Activated naive CD8-positive, alpha-beta T cell treated with anti-CD3 and anti-CD28 coated beads, Interleukin-2, amount 10 ng/mL, durations not matched to agents 7 days and 5 days (primary cell): ENCODE measurements around the gene SLC25A22. TPM values are rescaled to one million over a fixed set of nuclear protein-coding genes. Genes with fewer than 3 reads are reported as not detected.
A peak's percentile ranks its signal among the peaks of the same experiment; 100 is the strongest.

Experiments
- ATAC-seq: fragments of 150-1000 bp; cut with Tn5 transposase; one replicate; pipeline ENCODE4 v1.10.0; 2021; ENCODE audit warnings: low read depth, moderate library complexity
- POLR2A ChIA-PET: fragments of 350-600 bp; sonication (Branson Sonifier 250); formaldehyde crosslinking; loops from one replicate; lab custom pipeline; 2021; ENCODE audit warnings: antibody characterized with exemption; lab: Charles Lee
- DNase-seq: peaks from one replicate; pipeline ENCODE4 v3.0.0; 2021
- H3K27ac Mint-ChIP-seq: one replicate; pipeline ENCODE4 v1.8.0; 2022; ENCODE audit warnings: mild to moderate bottlenecking, mixed read lengths
- H3K27me3 Mint-ChIP-seq: one replicate; pipeline ENCODE4 v1.8.0; 2022; ENCODE audit warnings: mild to moderate bottlenecking, moderate library complexity, mixed read lengths
- H3K36me3 Mint-ChIP-seq: one replicate; pipeline ENCODE4 v1.8.0; 2021; ENCODE audit warnings: mild to moderate bottlenecking, mixed read lengths
- H3K4me1 Mint-ChIP-seq: one replicate; pipeline ENCODE4 v1.8.0; 2021; ENCODE audit warnings: mixed read lengths
- H3K4me3 Mint-ChIP-seq: one replicate; pipeline ENCODE4 v1.8.0; 2022; ENCODE audit warnings: mild to moderate bottlenecking, moderate library complexity, mixed read lengths
- H3K9me3 Mint-ChIP-seq: one replicate; pipeline ENCODE4 v1.8.0; 2021; ENCODE audit warnings: mixed read lengths
- total RNA-seq, 2 experiments: library from RNA; stranded (reverse); gene quantifications; one replicate each; pipeline ENCODE4 v1.2.3, GENCODE V29; 2021

The SLC25A22 gene
- total RNA-seq, 2 experiments from 2014 or later: 35.1 to 35.8 TPM

DNA sequence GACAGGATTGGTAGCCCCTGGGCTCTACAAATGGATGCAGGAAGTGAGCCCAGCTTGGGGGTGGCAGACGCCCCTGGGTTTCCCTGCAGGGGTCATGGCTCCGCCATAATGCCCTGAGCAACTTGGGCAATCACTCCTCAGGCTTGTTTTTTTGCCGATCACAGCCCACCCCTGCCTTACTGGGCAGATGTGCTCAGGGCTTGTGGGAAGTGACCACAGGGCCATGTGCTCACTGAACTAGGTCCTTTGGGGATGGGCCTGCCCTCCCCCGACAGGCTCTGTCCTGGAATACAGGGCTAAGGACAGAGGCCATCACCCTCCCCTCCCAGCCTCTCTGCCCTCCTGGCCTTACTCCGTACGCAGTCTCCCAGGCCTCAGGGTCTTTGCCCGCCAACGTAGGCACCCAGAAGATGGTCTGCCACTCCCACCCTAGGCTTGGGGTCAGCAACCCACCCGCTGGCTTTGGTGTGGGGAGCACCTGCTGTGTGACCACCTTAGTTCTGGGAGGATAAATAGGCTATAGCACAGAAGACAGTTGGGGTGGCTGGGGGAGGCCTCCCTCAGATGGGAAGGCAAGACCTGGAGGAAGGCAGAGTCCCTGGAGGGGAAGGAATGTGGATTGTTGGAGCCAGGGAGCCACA lies 15.5 kb upstream of the SLC25A22 start:
- DNase-seq: no peak
- H3K27ac Mint-ChIP-seq: no peak overlapping the region
- POLR2A ChIA-PET: interaction anchor here (1.1 kb wide), 1 partner anchor 19 kb away, joined by 4 read pairs; the partner anchor contains the start of gene CD151
- peaks cover 21% of the 10 kb centered on the region for H3K4me1 Mint-ChIP-seq
- no peak overlapping the region for H3K4me3 Mint-ChIP-seq
- H3K36me3 Mint-ChIP-seq: peaks cover 14% of the 10 kb centered on the region
- no peak for ATAC-seq
- H3K9me3 Mint-ChIP-seq: no peaks in the 10 kb centered on the region
- H3K27me3 Mint-ChIP-seq: no peaks in the 10 kb centered on the region

DNA sequence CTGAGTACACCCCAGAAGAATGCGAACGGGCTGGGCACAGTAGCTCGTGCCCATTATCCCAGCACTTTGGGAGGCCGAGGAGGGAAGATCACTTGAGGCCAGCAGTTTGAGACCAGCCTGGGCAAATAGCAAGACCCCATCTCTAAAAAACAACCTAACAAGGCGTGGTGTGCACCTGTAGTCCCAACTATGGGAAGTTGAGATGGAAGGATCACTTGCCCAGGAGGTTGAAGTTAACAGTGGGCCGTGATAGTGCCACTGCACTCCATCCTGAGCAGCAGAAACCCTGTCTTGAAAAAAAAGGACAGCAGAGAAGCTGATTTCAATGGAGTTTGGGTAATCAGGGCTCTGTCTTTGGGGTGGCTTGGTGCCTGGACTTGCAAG lies 15.0 kb upstream of the SLC25A22 start:
- POLR2A ChIA-PET: interaction anchor here (1.1 kb wide), 1 partner anchor 20 kb away, joined by 4 read pairs; the partner anchor contains the start of gene CD151
- ATAC-seq (no peak), DNase-seq (no peak)
- Mint-ChIP-seq H3K36me3 (peaks cover 14% of the 10 kb centered on the region), H3K27me3 (no peaks in the 10 kb centered on the region), H3K27ac (no peak overlapping the region), H3K4me1 (peaks cover 23% of the 10 kb centered on the region), H3K9me3 (no peaks in the 10 kb centered on the region), H3K4me3 (no peak overlapping the region)

GRCh38 chr11:812390-812789 lies 14.3 kb upstream of the SLC25A22 start:
- peak overlapping the region; percentile 45 for H3K27ac Mint-ChIP-seq
- peaks cover 26% of the 10 kb centered on the region for H3K4me1 Mint-ChIP-seq
- no peak for DNase-seq
- no peak for ATAC-seq
- no peaks in the 10 kb centered on the region for H3K27me3 Mint-ChIP-seq
- H3K4me3 Mint-ChIP-seq: no peak overlapping the region
- POLR2A ChIA-PET: interaction anchor here (1.1 kb wide), 1 partner anchor 20 kb away, joined by 4 read pairs; the partner anchor contains the start of gene CD151
- H3K9me3 Mint-ChIP-seq: no peaks in the 10 kb centered on the region
- peaks cover 14% of the 10 kb centered on the region for H3K36me3 Mint-ChIP-seq

GRCh38 chr11:811446-812245 lies 13.6 kb upstream of the SLC25A22 start:
- H3K4me3 Mint-ChIP-seq: peak overlapping the region; percentile 91
- peaks cover 26% of the 10 kb centered on the region for H3K4me1 Mint-ChIP-seq
- H3K9me3 Mint-ChIP-seq: no peaks in the 10 kb centered on the region
- peak overlapping the region; percentile 79 for H3K27ac Mint-ChIP-seq
- no peaks in the 10 kb centered on the region for H3K27me3 Mint-ChIP-seq
- ATAC-seq (no peak), DNase-seq (no peak)
- POLR2A ChIA-PET: interaction anchor here (0.8 to 1.3 kb wide), 2 partner anchors 8 to 30 kb away, joined by 3 to 21 read pairs; partner anchors contain the start of gene PNPLA2
- peaks cover 14% of the 10 kb centered on the region for H3K36me3 Mint-ChIP-seq

- H3K27ac Mint-ChIP-seq: peak overlapping the region; percentile 97
- peaks cover 14% of the 10 kb centered on the region for H3K36me3 Mint-ChIP-seq
- no peaks in the 10 kb centered on the region for H3K27me3 Mint-ChIP-seq
- H3K9me3 Mint-ChIP-seq: no peaks in the 10 kb centered on the region
- no peak for DNase-seq
- POLR2A ChIA-PET: interaction anchor here (0.6 to 2.9 kb wide), 14 partner anchors 9 to 303 kb away, joined by 3 to 51 read pairs (median 6); partner anchors contain the start of genes CD151, CRACR2B, PNPLA2 and RNH1
- peak; percentile 8 for ATAC-seq
- peaks cover 27% of the 10 kb centered on the region for H3K4me1 Mint-ChIP-seq
- peak overlapping the region; percentile 91 for H3K4me3 Mint-ChIP-seq
These were observed 12.0 kb upstream of the SLC25A22 start for GRCh38 chr11:810040-810567.

GRCh38 chr11:809287-810039 lies 11.4 kb upstream of the SLC25A22 start, which contains the start of gene RPLP2:
TSS of gene RPLP2 (plus strand) at chr11:809967. CDS start at chr11:810235, 268 bp downstream.
- ATAC-seq (peak; percentile 81), DNase-seq (peak; percentile 98)
- peaks cover 14% of the 10 kb centered on the region for H3K36me3 Mint-ChIP-seq
- no peaks in the 10 kb centered on the region for H3K9me3 Mint-ChIP-seq
- POLR2A ChIA-PET: interaction anchor here (0.6 to 2.9 kb wide), 13 partner anchors 10 to 303 kb away, joined by 3 to 51 read pairs (median 5); partner anchors contain the start of genes CD151, CRACR2B, PNPLA2 and RNH1
- peak within 1 kb of the TSS; percentile 97 for H3K27ac Mint-ChIP-seq
- H3K27me3 Mint-ChIP-seq: no peaks in the 10 kb centered on the region
- peaks cover 27% of the 10 kb centered on the region for H3K4me1 Mint-ChIP-seq
- H3K4me3 Mint-ChIP-seq: peak within 1 kb of the TSS; percentile 91

DNA sequence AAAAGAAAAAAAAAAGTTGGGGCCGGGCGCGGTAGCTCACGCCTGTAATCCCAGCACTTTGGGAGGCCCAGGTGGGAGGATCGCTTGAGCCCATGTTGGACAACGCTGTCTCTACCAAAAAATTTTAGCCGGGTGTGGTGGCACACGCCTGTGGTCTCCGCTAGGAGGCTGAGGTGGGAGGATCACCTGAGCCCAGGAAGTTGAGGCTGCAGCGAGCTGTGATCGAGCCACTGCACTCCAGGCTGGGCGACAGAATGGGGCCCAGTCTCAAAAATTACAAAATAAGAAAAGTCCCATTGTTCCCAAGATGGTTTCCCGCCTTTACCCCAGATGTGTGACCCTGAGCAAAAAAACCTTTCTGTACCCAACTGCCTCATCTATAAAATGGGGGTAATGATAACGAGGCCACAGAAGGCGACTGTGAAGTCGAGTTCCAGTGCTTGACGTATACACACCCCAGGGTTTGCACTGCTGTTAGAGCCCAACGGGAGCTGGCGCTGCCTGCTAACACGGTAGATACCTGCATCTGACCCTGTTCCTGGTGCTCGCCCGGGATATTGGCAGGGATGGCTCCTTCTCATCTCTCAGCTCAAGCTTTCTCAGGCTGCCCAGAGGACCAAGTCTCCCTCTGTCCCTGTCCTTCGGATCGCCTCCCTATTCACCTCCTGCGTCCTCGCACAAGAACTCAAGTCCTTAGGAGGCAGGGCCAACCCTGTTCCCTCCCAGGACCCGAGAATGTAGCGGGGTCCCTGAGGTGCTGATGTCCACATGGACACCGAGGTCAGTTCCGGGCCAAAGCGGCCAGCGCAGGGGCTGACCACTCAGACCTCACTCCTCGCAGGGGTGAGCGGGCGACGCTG lies 10.6 kb upstream of the SLC25A22 start:
- Mint-ChIP-seq H3K9me3 (no peaks in the 10 kb centered on the region), H3K4me3 (peak overlapping the region; percentile 91), H3K27ac (peak overlapping the region; percentile 97), H3K27me3 (no peaks in the 10 kb centered on the region), H3K36me3 (peaks cover 12% of the 10 kb centered on the region), H3K4me1 (peaks cover 29% of the 10 kb centered on the region)
- POLR2A ChIA-PET: interaction anchor here (1.1 to 2.9 kb wide), 11 partner anchors 9 to 302 kb away, joined by 3 to 51 read pairs (median 7); partner anchors contain the start of genes CD151, CRACR2B, PNPLA2 and POLR2L
- ATAC-seq: no peak
- no peak for DNase-seq

DNA sequence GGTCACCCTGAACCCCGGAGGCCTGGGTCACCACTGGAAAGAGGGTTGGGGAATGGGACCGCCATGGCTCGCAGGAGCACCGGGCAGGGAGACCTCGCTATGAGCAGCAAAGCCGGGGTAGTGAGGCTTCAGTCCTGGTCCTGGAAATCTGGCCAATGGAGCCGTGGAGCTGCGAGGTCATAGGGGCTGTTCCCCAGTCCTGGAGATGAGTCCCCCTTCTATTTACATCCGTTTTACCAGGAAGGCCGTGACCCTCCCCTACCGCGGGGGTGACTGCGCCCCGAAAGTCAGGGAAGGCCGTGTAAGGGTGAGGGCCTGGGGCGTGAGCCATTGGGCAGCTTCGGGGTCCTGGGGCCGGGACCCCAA lies 6.5 kb upstream of the SLC25A22 start:
- H3K36me3 Mint-ChIP-seq: peaks cover 3% of the 10 kb centered on the region
- H3K9me3 Mint-ChIP-seq: no peaks in the 10 kb centered on the region
- POLR2A ChIA-PET: interaction anchor here (0.6 to 2.9 kb wide), 9 partner anchors 9 to 38 kb away, joined by 3 to 13 read pairs (median 3); partner anchors contain the start of genes CD151, CEND1, GATD1 and PNPLA2
- peak overlapping the region; percentile 84 for H3K4me3 Mint-ChIP-seq
- no peak for ATAC-seq
- peaks cover 12% of the 10 kb centered on the region for H3K4me1 Mint-ChIP-seq
- H3K27ac Mint-ChIP-seq: peak overlapping the region; percentile 80
- H3K27me3 Mint-ChIP-seq: no peaks in the 10 kb centered on the region
- DNase-seq: no peak

GRCh38 chr11:803770-804598 lies 5.9 kb upstream of the SLC25A22 start:
- no peaks in the 10 kb centered on the region for H3K9me3 Mint-ChIP-seq
- peak overlapping the region; percentile 84 for H3K4me3 Mint-ChIP-seq
- peaks cover 12% of the 10 kb centered on the region for H3K4me1 Mint-ChIP-seq
- peak overlapping the region; percentile 80 for H3K27ac Mint-ChIP-seq
- H3K27me3 Mint-ChIP-seq: no peaks in the 10 kb centered on the region
- H3K36me3 Mint-ChIP-seq: peaks cover 3% of the 10 kb centered on the region
- DNase-seq (no peak), ATAC-seq (no peak)
- POLR2A ChIA-PET: interaction anchor here (0.7 to 2.9 kb wide), 8 partner anchors 8 to 39 kb away, joined by 3 to 13 read pairs (median 4); partner anchors contain the start of genes CD151, CEND1, GATD1 and PNPLA2

DNA sequence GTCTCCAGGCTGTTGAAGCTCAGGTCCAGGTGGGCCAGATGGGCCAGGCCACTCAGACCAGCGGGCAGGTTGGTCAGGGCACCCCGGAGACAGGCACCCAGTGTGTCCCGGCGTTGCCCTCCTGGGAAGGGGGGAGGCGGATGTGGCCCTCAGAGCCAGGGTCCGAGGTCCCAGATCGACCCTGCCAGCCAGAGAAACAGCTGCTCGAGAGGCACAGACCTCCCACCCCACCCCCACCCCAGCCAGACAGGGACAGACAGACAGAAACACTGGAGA lies 5.3 kb upstream of the SLC25A22 start:
- POLR2A ChIA-PET: interaction anchor here (1.3 to 2.9 kb wide), 3 partner anchors 8 to 39 kb away, joined by 5 to 13 read pairs (median 9); partner anchors contain the start of genes PNPLA2, POLR2L and TSPAN4
- peak overlapping the region; percentile 84 for H3K4me3 Mint-ChIP-seq
- DNase-seq (no peak), ATAC-seq (no peak)
- H3K36me3 Mint-ChIP-seq: peaks cover 3% of the 10 kb centered on the region
- H3K4me1 Mint-ChIP-seq: peaks cover 7% of the 10 kb centered on the region
- H3K27me3 Mint-ChIP-seq: no peaks in the 10 kb centered on the region
- H3K9me3 Mint-ChIP-seq: no peaks in the 10 kb centered on the region
- H3K27ac Mint-ChIP-seq: no peak overlapping the region
